Ishikawa (cell line): ENCODE data around the gene TNS1.

Source experiments
- CEBPB ChIP-seq: IDR thresholded peaks from 2 replicates; pipeline ENCODE4 v1.6.1; 2012
- CREB1 ChIP-seq: IDR thresholded peaks from 2 replicates; pipeline ENCODE4 v1.6.1; 2012; ENCODE audit warnings: low read depth
- EGR1 ChIP-seq: IDR thresholded peaks from 2 replicates; pipeline ENCODE4 v1.6.1; 2012
- EP300 ChIP-seq: IDR thresholded peaks from 2 replicates; pipeline ENCODE4 v1.6.1; 2012; ENCODE audit warnings: borderline replicate concordance
- FOXM1 ChIP-seq: IDR thresholded peaks from 2 replicates; pipeline ENCODE4 v1.6.1; 2012; ENCODE audit warnings: low read depth, borderline replicate concordance
- NFIC ChIP-seq: IDR thresholded peaks from 2 replicates; pipeline ENCODE4 v1.6.1; 2012
- RAD21 ChIP-seq: IDR thresholded peaks from 2 replicates; pipeline ENCODE4 v1.6.1; 2012; ENCODE audit warnings: low read depth
- REST ChIP-seq: IDR thresholded peaks from 2 replicates; pipeline ENCODE4 v1.6.1; 2012; ENCODE audit warnings: low read depth, mild to moderate bottlenecking
- TAF1 ChIP-seq: IDR thresholded peaks from 2 replicates; pipeline ENCODE4 v1.6.1; 2012; ENCODE audit warnings: low read depth, mild to moderate bottlenecking
- TCF12 ChIP-seq: IDR thresholded peaks from 2 replicates; pipeline ENCODE4 v1.6.1; 2012; ENCODE audit warnings: low read depth
- TEAD4 ChIP-seq: IDR thresholded peaks from 2 replicates; pipeline ENCODE4 v1.6.1; 2012
- YY1 ChIP-seq: IDR thresholded peaks from 2 replicates; pipeline ENCODE4 v1.6.1; 2012; ENCODE audit warnings: low read depth
- ZBTB7A ChIP-seq: IDR thresholded peaks from 2 replicates; pipeline ENCODE4 v1.6.1; 2012; ENCODE audit warnings: low read depth
- TF ChIP-seq, protein P1 (sequence below): IDR thresholded peaks from 2 replicates; pipeline ENCODE4 v1.6.1; 2012
- TF ChIP-seq, protein P2 (sequence below): IDR thresholded peaks from 2 replicates; pipeline ENCODE4 v1.6.1; 2012

TNS1 gene

GRCh38 chr2:217952409-217952808 lies 50.4 kb downstream of the TNS1 start:
- TF ChIP-seq REST = no peak
- no peak for TF ChIP-seq EGR1
- TF ChIP-seq TAF1 = no peak
- TF ChIP-seq EP300 = no peak
- no peak for TF ChIP-seq TCF12
- TF ChIP-seq, protein P1, sequence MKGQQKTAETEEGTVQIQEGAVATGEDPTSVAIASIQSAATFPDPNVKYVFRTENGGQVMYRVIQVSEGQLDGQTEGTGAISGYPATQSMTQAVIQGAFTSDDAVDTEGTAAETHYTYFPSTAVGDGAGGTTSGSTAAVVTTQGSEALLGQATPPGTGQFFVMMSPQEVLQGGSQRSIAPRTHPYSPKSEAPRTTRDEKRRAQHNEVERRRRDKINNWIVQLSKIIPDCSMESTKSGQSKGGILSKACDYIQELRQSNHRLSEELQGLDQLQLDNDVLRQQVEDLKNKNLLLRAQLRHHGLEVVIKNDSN = no peak
- no peak for TF ChIP-seq FOXM1
- no peak for TF ChIP-seq CEBPB
- TF ChIP-seq YY1 = no peak
- TF ChIP-seq ZBTB7A = no peak
- TF ChIP-seq, protein P2, sequence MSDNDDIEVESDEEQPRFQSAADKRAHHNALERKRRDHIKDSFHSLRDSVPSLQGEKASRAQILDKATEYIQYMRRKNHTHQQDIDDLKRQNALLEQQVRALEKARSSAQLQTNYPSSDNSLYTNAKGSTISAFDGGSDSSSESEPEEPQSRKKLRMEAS = no peak

GRCh38 chr2:217951521-217952247 lies 51.1 kb downstream of the TNS1 start:
- no peak for TF ChIP-seq TAF1
- TF ChIP-seq REST = no peak
- TF ChIP-seq, protein P1 = no peak
- no peak for TF ChIP-seq EP300
- no peak for TF ChIP-seq EGR1
- TF ChIP-seq CEBPB = no peak
- TF ChIP-seq FOXM1 = no peak
- TF ChIP-seq ZBTB7A = no peak
- TF ChIP-seq CREB1 = no peak
- TF ChIP-seq RAD21 = no peak
- TF ChIP-seq TCF12 = no peak
- TF ChIP-seq NFIC = no peak

- TF ChIP-seq REST = no peak
- TF ChIP-seq YY1 = no peak
- TF ChIP-seq CEBPB = no peak
- TF ChIP-seq, protein P1 = no peak
- no peak for TF ChIP-seq TEAD4
- no peak for TF ChIP-seq NFIC
- TF ChIP-seq CREB1 = no peak
- TF ChIP-seq RAD21 = no peak
- TF ChIP-seq TCF12 = no peak
Observed at GRCh38 chr2:217951091-217951490, 51.7 kb downstream of the TNS1 start.

DNA sequence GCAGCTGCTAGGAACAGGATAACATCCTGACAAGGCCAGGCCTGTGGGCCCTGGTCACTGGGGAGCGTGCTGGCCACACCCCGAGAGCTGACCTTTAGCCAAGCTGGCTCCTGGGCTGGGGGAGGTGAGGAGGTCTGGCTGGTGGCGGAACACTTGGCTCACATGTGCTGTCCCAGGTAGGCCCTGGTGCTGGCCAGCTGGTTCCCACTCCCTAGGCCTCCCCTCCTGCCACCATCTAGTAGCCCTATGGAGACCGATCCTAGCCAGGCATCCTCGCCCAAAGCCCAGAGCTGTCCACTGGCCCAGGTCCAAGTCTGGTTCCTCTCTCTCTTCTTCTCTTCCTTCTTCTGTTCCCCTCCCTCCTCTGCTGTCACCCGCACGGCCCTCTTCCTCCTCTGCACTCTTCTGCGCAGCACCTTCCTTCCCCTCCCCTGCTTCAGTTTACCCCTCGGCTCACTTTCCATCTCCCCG lies 52.4 kb downstream of the TNS1 start:
- no peak for TF ChIP-seq TEAD4

- TF ChIP-seq YY1 (no peak), CEBPB (no peak), EGR1 (no peak), NFIC (no peak), EP300 (no peak), FOXM1 (no peak), TAF1 (no peak), TCF12 (no peak), TEAD4 (no peak), REST (no peak), CREB1 (no peak)
- TF ChIP-seq, protein P1 = no peak
- TF ChIP-seq, protein P2 = no peak
Observed at GRCh38 chr2:217949447-217949846, 53.3 kb downstream of the TNS1 start.
